ENCODE results near the gene HUNK. TPM values are rescaled to one million over a fixed set of nuclear protein-coding genes. Genes with fewer than 3 reads are reported as not detected.

HUNK gene
- total and polyA plus RNA-seq, 12 donors = 0.13 to 1.4 (median 0.54) TPM

- DNase-seq = no peak
- no peaks in the 10 kb centered on the region for H3K4me1 ChIP-seq (replicated peaks in 1 of 2)
- intact Hi-C loops (cut with DNase I) = no loop called here
- no peak overlapping the region for H3K27ac ChIP-seq
- H3K9me3 ChIP-seq (replicated peaks in 1 of 3) = no peaks in the 10 kb centered on the region
- H3K36me3 ChIP-seq (replicated peaks in 1 of 2) = no peaks in the 10 kb centered on the region
- H3K27me3 ChIP-seq = no peaks in the 10 kb centered on the region
- H3K4me3 ChIP-seq = no peak overlapping the region
- 71 to 76% (median 73%) methylated on average over 9 of the region's 9 CpGs for WGBS, 4 donors
- TF ChIP-seq CTCF (IDR thresholded peaks at IDR 0.05) (no peak), POLR2A (IDR thresholded peaks at IDR 0.05) (no peak)
Observed at GRCh38 chr21:31987696-31988095, 114.9 kb downstream of the HUNK start.

GRCh38 chr21:31988492-31989290 is 115.9 kb downstream of the HUNK start:
- no peaks in the 10 kb centered on the region for H3K4me1 ChIP-seq (replicated peaks in 1 of 2)
- no peaks in the 10 kb centered on the region for H3K27me3 ChIP-seq
- intact Hi-C loops (cut with DNase I) = no loop called here
- H3K9me3 ChIP-seq (replicated peaks in 1 of 3) = no peaks in the 10 kb centered on the region
- H3K4me3 ChIP-seq = no peak overlapping the region
- no peaks in the 10 kb centered on the region for H3K36me3 ChIP-seq (replicated peaks in 1 of 2)
- H3K27ac ChIP-seq = no peak overlapping the region
- no peak for DNase-seq
- 62 to 69% (median 66%) methylated on average over 4 of the region's 4 CpGs for WGBS, 4 donors
- TF ChIP-seq POLR2A (IDR thresholded peaks at IDR 0.05) = no peak
- TF ChIP-seq CTCF (IDR thresholded peaks at IDR 0.05) = no peak

- H3K4me3 ChIP-seq = no peak overlapping the region
- no peaks in the 10 kb centered on the region for H3K9me3 ChIP-seq (replicated peaks in 1 of 3)
- TF ChIP-seq CTCF (IDR thresholded peaks at IDR 0.05) = no peak
- no peak for TF ChIP-seq POLR2A (IDR thresholded peaks at IDR 0.05)
- intact Hi-C loops (cut with DNase I) = no loop called here
- no peaks in the 10 kb centered on the region for H3K27me3 ChIP-seq
- no peak overlapping the region for H3K27ac ChIP-seq
- H3K36me3 ChIP-seq (replicated peaks in 1 of 2) = no peaks in the 10 kb centered on the region
- 85 to 90% (median 88%) methylated on average over 13 to 17 of the region's 17 CpGs for WGBS, 4 donors
- H3K4me1 ChIP-seq (replicated peaks in 1 of 2) = peaks cover 0 to 3% of the 10 kb centered on the region in 2 donors
- DNase-seq = no peak
Observed at GRCh38 chr21:31991356-31992331, 118.8 kb downstream of the HUNK start.

- TF ChIP-seq POLR2A (IDR thresholded peaks at IDR 0.05) = no peak
- no peak for TF ChIP-seq CTCF (IDR thresholded peaks at IDR 0.05)
- H3K27me3 ChIP-seq = no peaks in the 10 kb centered on the region
- 92 to 95% (median 93%) methylated on average over 11 of the region's 11 CpGs for WGBS, 4 donors
- H3K36me3 ChIP-seq (replicated peaks in 1 of 2) = no peaks in the 10 kb centered on the region
- intact Hi-C loops (cut with DNase I) = no loop called here
- no peak for DNase-seq
- no peak overlapping the region for H3K4me3 ChIP-seq
- no peak overlapping the region for H3K27ac ChIP-seq
- peaks cover 0 to 3% of the 10 kb centered on the region in 2 donors for H3K4me1 ChIP-seq (replicated peaks in 1 of 2)
- no peaks in the 10 kb centered on the region for H3K9me3 ChIP-seq (replicated peaks in 1 of 3)
Observed at GRCh38 chr21:31992391-31992790, 119.6 kb downstream of the HUNK start.

All from adrenal gland (tissue), 12 donors.